Measurements from ENCODE around the gene CCDC134.

DNA sequence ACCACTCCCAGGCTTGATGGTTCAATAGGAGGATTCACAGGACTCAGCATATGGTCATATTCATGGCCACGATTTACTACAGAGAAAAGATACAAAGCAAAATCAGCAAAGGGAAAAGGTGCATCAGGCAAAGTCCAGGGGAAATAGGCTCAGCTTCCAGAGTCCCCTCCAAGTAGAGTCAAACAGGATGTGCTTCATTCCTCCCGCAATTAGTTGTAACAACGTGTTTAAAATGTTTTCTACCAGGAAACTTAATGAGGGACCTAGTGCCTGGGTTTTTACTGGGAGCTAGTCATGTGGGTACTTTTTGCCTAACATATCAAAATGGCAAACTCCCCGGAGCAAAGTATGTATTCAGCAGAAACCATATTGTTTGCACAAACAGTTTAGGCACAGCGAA, 17.5 kb downstream of the CCDC134 start:
- TF ChIP-seq CTCF (IDR thresholded peaks at IDR 0.05) (no peak), ZFX (IDR thresholded peaks at IDR 0.05; ENCODE audit: borderline replicate concordance) (no peak)

Data from 22Rv1 (cell line).